HFFc6 (cell line): Measurements from ENCODE around the gene MYL3. TPM values are rescaled to one million over a fixed set of nuclear protein-coding genes. Genes with fewer than 3 reads are reported as not detected.

Experiments used
- DNase-seq: peaks from one replicate; pipeline ENCODE4 v3.0.0-alpha.2; 2018
- H3K27ac Mint-ChIP-seq: 2 replicates; pipeline ENCODE4 v1.8.0; 2020; ENCODE audit warnings: mild to moderate bottlenecking, mixed read lengths
- H3K27me3 Mint-ChIP-seq: 2 replicates; pipeline ENCODE4 v1.8.0; 2021; ENCODE audit warnings: mild to moderate bottlenecking, moderate library complexity, mixed read lengths; ENCODE audit not compliant: insufficient read depth
- H3K36me3 Mint-ChIP-seq: 2 replicates; pipeline ENCODE4 v1.8.0; 2021; ENCODE audit warnings: low read depth, mixed read lengths
- H3K4me1 Mint-ChIP-seq: 2 replicates; pipeline ENCODE4 v1.8.0; 2020; ENCODE audit warnings: low read depth, mixed read lengths
- H3K4me3 Mint-ChIP-seq: 2 replicates; pipeline ENCODE4 v1.8.0; 2020; ENCODE audit warnings: mild to moderate bottlenecking, moderate library complexity, mixed read lengths
- H3K9me3 Mint-ChIP-seq: 2 replicates; pipeline ENCODE4 v1.8.0; 2020; ENCODE audit warnings: mild to moderate bottlenecking, mixed read lengths
- total RNA-seq, 6 experiments: library from RNA; stranded (reverse); fragmentation: NEBNext Ultra II Directional; extraction: Animal tissue kit (Norgen Biotek cat#: 25700); gene quantifications; 2 replicates in 1 of 6; 3 replicates in 5 of 6; pipeline ENCODE4 v1.2.3, GENCODE V29; 2021
- TF ChIP-seq, protein P1 (sequence below): fragments of 200-600 bp; sonication (generic); IDR thresholded peaks from 2 replicates; pipeline ENCODE4 v1.5.0; 2021; ENCODE audit warnings: antibody characterized with exemption, mild to moderate bottlenecking

MYL3 gene
- total RNA-seq, 6 experiments from 2014 or later = 0.30 to 0.31 TPM; not detected in 4

DNA sequence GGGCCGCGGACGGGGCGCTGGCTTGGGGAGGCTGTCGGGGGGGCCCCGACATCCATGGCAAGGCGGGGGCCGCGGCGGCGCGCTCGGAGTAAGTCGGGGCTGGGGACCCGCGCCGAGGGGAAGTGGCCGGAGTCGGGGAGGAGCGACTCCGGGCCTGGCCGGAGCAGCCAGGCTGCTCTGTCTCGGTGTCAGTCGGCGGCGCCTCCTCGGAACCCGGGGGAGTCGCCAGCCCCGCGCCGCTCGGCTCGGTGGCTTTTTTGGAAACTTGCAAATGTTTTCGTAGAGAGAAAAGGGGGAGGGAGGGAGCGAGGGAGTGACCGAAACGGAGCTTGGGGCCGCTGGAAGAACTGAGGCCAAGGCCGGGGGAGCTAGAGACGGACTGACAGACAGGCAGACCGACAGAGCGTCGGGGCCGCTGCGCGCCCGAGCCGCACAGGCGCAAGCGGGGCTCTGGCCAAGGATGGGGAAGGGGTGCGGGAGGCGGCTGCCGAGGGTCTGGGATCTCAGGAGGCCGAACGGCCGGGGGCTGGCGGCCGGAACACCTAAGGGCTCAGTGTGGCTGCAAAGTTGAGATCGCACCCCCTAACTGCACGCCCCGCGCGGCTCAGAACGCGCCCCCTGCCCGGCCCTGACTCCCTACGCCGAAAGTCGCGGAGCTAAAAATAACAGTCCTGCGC, 19.3 kb upstream of the MYL3 start:
- peaks cover 13% of the 10 kb centered on the region for H3K4me1 Mint-ChIP-seq
- peak overlapping the region; percentile 80 for H3K4me3 Mint-ChIP-seq
- TF ChIP-seq, protein P1, sequence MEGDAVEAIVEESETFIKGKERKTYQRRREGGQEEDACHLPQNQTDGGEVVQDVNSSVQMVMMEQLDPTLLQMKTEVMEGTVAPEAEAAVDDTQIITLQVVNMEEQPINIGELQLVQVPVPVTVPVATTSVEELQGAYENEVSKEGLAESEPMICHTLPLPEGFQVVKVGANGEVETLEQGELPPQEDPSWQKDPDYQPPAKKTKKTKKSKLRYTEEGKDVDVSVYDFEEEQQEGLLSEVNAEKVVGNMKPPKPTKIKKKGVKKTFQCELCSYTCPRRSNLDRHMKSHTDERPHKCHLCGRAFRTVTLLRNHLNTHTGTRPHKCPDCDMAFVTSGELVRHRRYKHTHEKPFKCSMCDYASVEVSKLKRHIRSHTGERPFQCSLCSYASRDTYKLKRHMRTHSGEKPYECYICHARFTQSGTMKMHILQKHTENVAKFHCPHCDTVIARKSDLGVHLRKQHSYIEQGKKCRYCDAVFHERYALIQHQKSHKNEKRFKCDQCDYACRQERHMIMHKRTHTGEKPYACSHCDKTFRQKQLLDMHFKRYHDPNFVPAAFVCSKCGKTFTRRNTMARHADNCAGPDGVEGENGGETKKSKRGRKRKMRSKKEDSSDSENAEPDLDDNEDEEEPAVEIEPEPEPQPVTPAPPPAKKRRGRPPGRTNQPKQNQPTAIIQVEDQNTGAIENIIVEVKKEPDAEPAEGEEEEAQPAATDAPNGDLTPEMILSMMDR = no peak
- H3K27me3 Mint-ChIP-seq = peaks cover 23% of the 10 kb centered on the region
- no peak overlapping the region for H3K27ac Mint-ChIP-seq
- DNase-seq = no peak
- H3K9me3 Mint-ChIP-seq = no peaks in the 10 kb centered on the region
- no peaks in the 10 kb centered on the region; the same call in 1 of the 2 replicates for H3K36me3 Mint-ChIP-seq

DNA sequence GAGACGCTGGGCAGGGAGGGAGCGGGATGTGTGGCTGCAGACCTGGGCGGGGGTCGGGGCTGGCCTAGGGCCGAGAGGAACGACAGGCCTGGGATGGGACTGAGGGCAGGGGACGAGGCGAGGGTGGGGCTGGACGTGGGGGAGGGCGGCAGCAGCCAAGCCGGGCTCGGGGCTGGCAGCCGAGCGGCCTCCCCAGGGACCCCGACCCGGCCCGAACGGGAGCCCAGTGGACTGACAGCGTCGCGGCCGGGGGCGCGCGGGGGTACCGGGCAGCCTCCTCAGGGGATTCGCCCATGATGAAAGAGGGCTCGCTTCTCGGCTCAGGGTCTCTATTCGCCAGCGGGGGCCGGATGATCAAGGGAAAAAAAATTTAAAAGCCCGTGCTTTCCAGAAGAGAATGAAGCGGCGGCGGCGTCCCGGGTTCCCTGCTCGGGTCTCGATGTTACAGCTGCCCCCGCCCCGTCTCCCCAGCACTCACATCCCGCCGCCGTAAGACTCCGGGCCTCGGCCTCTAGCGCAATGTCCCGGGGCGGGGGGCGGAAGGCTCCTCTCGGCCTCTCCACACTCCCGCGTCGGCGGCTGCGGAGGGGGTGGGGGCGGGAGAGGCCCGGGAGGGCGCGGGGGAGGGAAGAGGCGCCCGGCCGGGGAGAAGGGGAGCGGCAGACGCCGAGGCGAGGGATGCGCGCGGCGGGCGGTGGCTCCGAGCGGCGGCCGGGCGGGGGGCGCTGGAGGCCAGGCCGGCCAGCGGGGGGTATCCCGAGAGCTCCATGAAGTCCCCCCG, 18.5 kb upstream of the MYL3 start:
- Mint-ChIP-seq H3K27me3 (peaks cover 20% of the 10 kb centered on the region), H3K4me3 (peak overlapping the region; percentile 56; the same call in 1 of the 2 replicates), H3K4me1 (peaks cover 13% of the 10 kb centered on the region), H3K27ac (no peak overlapping the region), H3K36me3 (no peaks in the 10 kb centered on the region; the same call in 1 of the 2 replicates), H3K9me3 (no peaks in the 10 kb centered on the region)
- DNase-seq = no peak
- TF ChIP-seq, protein P1 = no peak

DNA sequence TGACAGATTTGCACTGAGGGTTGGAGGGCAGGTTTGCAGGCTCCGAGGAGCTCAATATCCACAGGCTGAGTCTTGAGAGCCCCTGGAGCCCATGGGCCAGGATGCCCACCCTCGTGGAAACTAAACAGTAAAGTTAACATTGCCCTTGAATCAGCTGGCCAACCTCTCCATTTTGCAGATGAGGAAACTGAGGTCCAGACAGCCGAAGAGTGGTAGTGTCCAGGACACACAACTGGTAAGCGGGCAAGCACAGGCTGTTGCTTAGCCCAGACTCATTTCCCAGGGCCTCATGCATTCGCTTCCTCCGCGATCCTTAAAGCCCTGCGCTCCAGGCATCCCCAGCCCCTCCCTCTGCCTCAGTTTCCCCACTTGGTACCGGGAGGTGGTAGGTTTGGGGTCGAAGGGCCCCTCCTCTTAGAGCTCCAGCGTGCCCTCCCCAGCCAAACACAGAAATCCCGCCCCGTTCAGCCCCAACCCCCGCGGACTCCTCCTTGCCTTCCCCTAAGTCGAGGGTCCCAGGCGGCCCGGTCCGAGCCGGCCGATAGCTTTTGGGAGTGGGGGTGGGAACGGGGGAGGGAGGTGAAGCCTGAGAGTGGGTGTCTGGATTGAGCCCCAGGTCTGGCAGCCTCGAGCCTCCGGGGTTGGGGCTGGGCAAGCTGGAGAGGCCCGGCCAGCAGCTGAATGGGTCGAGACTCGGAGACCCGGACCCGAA, 17.8 kb upstream of the MYL3 start:
- TF ChIP-seq, protein P1 = no peak
- Mint-ChIP-seq H3K9me3 (no peaks in the 10 kb centered on the region), H3K27me3 (peaks cover 15% of the 10 kb centered on the region), H3K4me1 (peaks cover 13% of the 10 kb centered on the region), H3K4me3 (peak overlapping the region; percentile 8; the same call in 1 of the 2 replicates), H3K36me3 (no peaks in the 10 kb centered on the region; the same call in 1 of the 2 replicates), H3K27ac (no peak overlapping the region)
- no peak for DNase-seq

DNA sequence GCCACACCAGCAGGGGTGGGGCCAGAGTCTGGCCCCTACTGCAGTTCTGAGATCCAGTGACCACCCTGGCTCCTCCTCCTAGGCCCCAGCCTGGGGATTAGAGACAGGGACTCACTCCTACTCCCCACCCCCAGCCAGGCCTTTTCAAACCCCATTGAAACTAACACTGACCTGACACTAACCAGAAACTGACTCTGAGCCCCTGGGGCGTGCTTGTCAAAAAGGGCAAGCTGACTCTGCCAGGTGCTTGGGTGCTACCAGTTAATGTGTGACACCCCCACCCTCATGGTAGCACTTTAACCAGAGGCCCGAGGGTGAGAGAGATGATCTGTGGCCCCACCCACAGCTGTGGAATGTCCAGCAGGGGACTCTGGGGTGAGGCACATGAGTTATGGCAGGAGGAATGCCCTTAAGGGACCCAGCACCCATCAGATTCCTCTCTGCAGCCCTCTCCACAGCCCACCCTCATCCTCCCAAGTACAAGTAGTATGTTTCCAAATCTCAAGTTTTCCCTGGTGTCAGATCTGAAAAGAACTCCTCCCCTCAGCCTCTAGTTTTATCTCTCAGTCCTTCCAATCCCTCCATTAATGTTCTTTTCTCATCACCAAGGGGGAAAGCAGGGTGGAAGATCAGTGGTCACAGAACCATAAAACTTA, 15.7 kb upstream of the MYL3 start:
- no peaks in the 10 kb centered on the region; the same call in 1 of the 2 replicates for H3K36me3 Mint-ChIP-seq
- H3K27ac Mint-ChIP-seq = peak overlapping the region; percentile 35; the same call in 1 of the 2 replicates
- TF ChIP-seq, protein P1 = no peak; the same call in 1 of the 2 replicates
- H3K9me3 Mint-ChIP-seq = no peaks in the 10 kb centered on the region
- no peak overlapping the region for H3K4me3 Mint-ChIP-seq
- peaks cover 12% of the 10 kb centered on the region for H3K27me3 Mint-ChIP-seq
- H3K4me1 Mint-ChIP-seq = peaks cover 19% of the 10 kb centered on the region
- no peak for DNase-seq
